ENCODE results near the gene ERG28.

The ERG28 gene

DNA sequence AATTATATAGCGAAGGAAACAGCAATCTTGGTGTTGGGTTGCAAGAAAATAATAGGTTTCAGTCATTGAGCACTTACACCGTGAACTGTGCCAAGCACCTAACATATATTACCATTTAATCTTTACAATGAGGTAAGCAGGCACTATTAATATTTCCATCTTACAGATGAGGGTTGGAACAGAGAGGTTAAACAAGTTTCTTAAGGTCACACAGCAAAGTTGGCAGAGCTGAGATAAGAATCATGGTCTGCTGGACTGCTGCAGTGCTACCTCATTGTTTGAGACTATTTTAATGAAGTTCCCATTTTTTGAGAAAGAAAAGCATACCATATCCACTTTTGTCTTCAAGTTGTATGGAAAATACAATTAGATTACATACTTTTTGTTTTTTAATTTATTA is 1.7 kb downstream of the ERG28 start:
- no peak for DNase-seq (ENCODE audit: low spot score)

DNA sequence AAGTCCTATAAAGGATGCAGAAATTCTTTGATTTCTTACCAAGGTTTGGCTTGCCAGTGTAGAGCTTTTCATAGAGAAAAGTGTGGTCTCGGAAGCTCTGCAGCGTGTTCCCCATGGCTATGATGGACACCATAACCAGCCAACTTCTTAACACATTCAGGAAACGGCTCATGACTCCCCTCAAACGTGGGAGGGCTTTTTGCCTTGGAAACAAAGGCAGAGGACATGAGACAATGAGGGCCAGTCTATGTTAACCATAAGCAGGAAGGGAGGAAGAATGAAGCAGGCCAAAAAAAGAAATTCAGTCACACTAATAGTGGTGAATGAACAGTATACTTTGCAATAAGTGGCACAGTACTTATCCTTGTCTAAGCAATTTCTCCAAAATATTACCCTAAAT is 3.3 kb downstream of the ERG28 start:
- no peak for DNase-seq (ENCODE audit: low spot score)

DNA sequence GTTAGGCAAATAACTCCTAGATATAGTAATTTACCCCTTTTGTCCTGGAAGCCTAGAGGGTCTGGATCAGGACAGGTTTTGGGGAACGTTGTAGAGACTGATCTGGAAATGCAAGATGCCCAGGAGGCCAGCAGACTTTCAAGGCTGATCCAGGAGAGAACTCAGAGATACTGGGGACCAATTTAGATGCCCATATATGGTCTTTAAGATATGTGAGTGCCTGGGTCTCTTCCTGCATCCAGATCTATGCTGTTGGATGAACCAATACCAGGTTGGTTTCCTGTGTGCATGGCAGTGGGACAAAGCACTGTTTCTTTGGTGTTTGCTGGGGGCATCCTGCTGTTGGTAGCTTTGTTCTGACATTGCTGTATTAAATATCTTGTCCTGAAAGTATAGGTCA is 5.4 kb downstream of the ERG28 start:
- no peak for DNase-seq (ENCODE audit: low spot score)

- peak; percentile 82 for DNase-seq (ENCODE audit: low spot score)
Observed at GRCh38 chr14:75654127-75654732, 6.4 kb downstream of the ERG28 start.

DNA sequence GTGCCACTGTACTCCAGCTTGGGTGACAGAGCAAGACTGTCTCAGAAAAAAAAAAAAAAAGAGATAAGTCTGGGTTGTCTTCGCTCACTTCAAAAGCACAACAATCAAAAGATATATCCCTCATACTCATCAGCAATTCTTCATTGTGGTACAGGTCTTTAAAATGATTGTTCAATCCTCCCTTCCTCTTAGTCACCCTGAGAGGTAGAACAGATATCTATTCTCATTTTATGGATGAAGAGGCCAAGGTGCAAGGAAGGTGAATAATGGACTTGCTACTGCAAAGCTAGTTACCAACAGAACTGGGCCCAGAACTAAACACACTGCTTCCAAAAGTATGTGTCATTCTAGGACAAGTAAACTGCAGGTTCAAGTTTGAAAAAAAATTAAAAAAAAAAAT is 7.1 kb downstream of the ERG28 start:
- DNase-seq (ENCODE audit: low spot score), result no peak

GRCh38 chr14:75650253-75651058 is 10.2 kb downstream of the ERG28 start:
- no peak for DNase-seq (ENCODE audit: low spot score)

GRCh38 chr14:75649773-75650172 is 10.9 kb downstream of the ERG28 start:
- DNase-seq (ENCODE audit: low spot score), result no peak

DNA sequence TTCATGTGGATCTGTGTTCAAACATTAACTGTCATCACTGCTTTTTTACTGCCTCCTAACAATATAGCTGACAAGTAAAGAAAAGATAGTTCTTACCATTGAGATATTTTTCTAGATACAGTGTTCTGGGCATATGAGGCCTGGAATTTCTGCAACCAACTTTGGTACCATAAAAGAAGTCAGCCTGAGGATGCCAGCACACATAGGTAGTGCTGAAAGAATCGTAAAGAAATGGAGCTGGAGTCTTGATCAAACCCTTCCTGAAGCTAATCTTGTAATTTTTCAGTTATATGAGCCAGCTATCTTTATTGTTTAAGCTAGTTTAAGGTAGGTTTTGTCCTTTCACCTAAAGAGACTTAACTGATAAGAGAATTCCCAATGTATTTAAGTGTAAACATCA is 11.3 kb downstream of the ERG28 start:
- DNase-seq (ENCODE audit: low spot score), result no peak

DNA sequence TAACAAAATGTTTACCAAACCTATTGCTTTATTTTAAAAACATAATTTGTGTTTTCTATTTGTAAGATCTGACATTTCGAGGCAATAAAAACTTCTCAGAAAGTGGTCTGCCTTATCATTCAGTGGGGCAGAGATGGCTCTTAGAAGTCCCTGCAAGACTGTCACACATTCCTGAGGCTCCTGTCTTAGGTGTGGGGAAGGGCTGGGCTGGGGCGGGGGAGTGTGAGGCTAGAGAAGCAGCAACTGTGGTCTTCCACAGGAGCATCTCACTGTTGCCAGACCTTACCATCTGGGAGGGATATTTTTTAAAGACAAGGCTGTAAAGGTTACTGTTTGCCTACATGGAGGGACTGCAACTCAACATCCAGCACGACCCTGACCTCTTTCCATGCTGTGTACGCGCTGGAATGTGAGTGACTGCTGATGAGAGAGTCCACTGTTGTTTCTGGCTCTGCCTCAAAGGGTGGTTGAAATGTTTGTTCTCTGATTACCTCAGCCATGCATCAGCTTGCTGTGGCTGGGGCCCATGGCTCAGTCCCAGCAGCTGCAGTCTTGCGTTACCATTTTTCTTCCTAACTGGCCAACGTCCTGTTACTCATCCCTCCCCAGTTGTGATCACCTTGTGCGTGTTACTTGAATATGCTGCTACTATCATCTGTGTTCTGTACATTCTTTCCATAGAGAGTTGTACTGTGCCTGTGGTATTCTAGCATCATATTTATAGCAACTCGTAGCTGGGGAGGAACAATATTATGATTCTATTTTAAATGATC is 12.4 kb downstream of the ERG28 start:
- DNase-seq (ENCODE audit: low spot score), result no peak

DNA sequence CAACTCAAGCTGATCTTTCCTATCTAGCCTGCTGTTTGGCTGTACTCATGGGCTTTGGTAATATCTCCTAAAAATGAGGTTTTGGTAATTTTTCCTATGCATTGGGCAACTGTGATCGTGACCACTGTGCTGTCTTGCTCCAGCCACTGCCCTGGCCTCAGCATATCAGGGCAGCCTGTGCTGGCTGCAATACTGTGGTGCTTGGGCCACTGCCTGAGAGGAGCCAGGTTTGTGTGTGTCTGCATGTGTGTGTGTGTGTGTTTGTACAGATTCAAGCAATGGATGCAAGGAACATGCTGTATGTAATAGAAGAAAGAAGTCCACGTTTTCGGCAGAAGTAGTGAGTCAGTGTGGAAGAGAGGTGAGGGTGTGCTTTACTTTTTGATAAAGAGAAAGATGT is 13.0 kb downstream of the ERG28 start:
- DNase-seq (ENCODE audit: low spot score), result no peak

DNA sequence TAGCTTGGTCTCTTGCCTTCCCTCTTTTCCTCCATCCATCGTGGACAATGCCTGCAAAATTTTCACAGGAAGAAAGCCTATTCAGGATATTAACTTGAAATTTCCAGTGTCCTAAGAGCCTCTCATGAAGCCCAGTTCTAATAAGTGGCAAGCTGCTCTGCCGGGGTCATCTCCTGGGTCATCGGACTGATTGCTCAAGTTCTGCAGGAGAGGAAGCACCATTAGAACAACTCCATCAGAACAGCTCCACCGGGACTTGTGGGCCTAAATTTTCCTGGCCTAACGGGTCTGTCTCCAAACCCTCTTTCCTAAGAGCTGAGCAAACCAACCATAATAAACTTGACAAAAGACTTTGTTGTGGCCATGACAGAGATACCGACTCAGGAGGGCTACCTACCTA is 13.9 kb downstream of the ERG28 start:
- DNase-seq (ENCODE audit: low spot score), result no peak

DNA sequence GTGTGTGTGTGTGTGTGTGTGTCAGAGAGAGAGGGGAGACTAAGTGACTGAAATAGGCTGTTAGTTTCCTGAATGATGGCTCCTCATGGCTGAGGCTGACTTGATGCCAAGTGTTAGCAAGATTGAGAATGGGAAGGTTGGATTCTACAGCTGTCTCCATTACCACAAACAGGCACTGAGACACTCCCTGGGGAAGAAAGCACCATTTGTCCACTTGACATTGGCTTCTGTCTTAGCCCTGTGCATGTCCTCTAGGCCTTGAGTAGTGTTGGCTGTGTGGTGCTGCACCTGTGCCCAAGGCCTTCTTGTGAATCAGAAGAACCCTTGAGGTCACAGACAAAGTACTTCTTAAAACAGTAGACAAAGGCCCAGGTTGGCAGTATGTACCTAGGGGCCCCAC is 15.6 kb downstream of the ERG28 start:
- no peak for DNase-seq (ENCODE audit: low spot score)

- no peak for DNase-seq (ENCODE audit: low spot score)
Observed at GRCh38 chr14:75643985-75644384, 16.7 kb downstream of the ERG28 start.

DNA sequence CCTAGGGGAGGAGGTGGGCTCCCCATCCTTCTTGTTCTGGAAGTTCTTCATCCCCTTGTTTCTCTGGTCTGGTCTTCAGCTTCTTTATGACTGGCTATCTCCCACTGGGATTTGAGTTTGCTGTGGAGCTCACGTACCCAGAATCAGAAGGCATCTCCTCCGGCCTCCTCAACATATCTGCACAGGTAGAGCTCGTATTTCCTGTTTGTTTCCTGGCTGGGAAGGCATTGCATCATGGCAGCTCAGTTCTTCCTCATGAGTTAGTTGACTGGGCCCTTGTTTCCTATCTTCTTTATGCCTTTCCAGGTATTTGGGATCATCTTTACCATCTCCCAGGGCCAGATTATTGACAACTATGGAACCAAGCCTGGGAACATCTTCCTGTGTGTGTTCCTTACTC is 19.8 kb downstream of the ERG28 start:
- no peak for DNase-seq (ENCODE audit: low spot score)

GRCh38 chr14:75636100-75636692 is 24.5 kb downstream of the ERG28 start:
- DNase-seq (ENCODE audit: low spot score), result no peak

GRCh38 chr14:75634848-75635247 is 25.8 kb downstream of the ERG28 start:
- DNase-seq (ENCODE audit: low spot score), result no peak

DNA sequence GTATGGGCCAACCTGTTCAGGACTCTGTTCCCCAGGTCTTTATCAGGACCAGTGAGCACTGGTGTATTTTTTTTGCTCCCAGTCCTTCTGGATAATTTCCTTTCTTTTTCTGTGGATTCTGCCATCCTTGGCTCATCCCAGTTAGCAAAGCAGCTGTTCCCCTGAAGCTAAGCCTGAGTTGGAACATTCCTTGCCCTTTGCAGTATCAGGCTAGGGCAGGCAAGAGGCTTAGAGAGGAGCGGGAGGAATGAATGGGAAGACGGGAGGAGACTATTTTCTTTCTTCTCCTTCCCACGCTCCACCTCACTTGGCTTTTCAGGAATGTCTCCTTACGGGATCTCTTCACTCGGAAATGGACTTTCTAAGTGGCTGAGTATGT is 29.2 kb downstream of the ERG28 start:
- DNase-seq (ENCODE audit: low spot score), result no peak

GRCh38 chr14:75630695-75631452 is 29.8 kb downstream of the ERG28 start:
- DNase-seq (ENCODE audit: low spot score), result no peak

DNA sequence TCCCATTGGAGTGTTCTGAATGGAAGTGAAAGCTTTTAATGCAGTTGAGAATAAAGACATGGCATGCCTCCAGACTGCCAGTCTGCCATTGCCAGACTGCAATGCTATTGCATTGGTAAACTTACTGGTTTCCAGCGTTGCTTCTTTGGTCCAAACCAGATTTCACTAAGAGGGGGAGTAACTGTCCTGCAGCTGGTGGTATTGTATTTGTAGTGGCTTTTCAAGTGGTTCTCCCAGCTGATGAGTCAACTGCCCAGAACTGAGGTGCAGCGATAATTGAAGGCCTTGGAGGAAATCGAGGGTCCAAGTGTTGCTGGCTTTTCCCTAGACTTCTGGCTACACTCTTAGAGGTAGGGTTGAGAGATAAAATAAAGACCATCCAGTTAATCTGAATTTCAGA is 31.9 kb downstream of the ERG28 start:
- no peak for DNase-seq (ENCODE audit: low spot score)

- no peak for DNase-seq (ENCODE audit: low spot score)
Observed at GRCh38 chr14:75627406-75627805, 33.3 kb downstream of the ERG28 start.

GRCh38 chr14:75626863-75627262 is 33.8 kb downstream of the ERG28 start:
- DNase-seq (ENCODE audit: low spot score), result no peak

DNA sequence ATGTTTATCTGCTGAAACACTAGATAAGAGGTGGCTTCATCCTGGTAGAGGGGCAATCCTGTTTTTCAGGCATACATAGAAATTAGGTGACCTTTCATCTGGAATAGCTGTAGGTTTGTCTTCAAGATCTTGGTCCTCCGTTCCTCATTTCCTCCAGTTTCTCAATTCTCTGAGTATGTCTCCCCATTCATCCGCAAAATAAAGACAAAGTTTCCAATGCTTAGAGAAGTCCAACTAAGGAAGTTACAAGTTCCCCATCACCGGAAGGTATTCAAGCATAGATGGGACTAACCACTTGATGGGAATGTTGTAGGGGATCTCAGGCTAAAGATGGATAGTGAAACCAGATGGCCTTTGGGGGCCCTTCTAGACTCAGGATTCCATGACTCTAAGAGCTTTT is 34.3 kb downstream of the ERG28 start:
- DNase-seq (ENCODE audit: low spot score), result no peak

Data from germinal center (tissue), 1 donor.